Ishikawa (cell line): Measurements from ENCODE around the gene SV2C.

ENCODE experiments used
- CEBPB ChIP-seq: IDR thresholded peaks from 2 replicates; pipeline ENCODE4 v1.6.1; 2012
- CREB1 ChIP-seq: IDR thresholded peaks from 2 replicates; pipeline ENCODE4 v1.6.1; 2012; ENCODE audit warnings: low read depth
- EGR1 ChIP-seq: IDR thresholded peaks from 2 replicates; pipeline ENCODE4 v1.6.1; 2012
- EP300 ChIP-seq: IDR thresholded peaks from 2 replicates; pipeline ENCODE4 v1.6.1; 2012; ENCODE audit warnings: borderline replicate concordance
- FOXM1 ChIP-seq: IDR thresholded peaks from 2 replicates; pipeline ENCODE4 v1.6.1; 2012; ENCODE audit warnings: low read depth, borderline replicate concordance
- MAX ChIP-seq: IDR thresholded peaks from 2 replicates; pipeline ENCODE4 v1.6.1; 2012
- NFIC ChIP-seq: IDR thresholded peaks from 2 replicates; pipeline ENCODE4 v1.6.1; 2012
- RAD21 ChIP-seq: IDR thresholded peaks from 2 replicates; pipeline ENCODE4 v1.6.1; 2012; ENCODE audit warnings: low read depth
- TAF1 ChIP-seq: IDR thresholded peaks from 2 replicates; pipeline ENCODE4 v1.6.1; 2012; ENCODE audit warnings: low read depth, mild to moderate bottlenecking
- TCF12 ChIP-seq: IDR thresholded peaks from 2 replicates; pipeline ENCODE4 v1.6.1; 2012; ENCODE audit warnings: low read depth
- TEAD4 ChIP-seq: IDR thresholded peaks from 2 replicates; pipeline ENCODE4 v1.6.1; 2012
- USF1 ChIP-seq: IDR thresholded peaks from 2 replicates; pipeline ENCODE4 v1.6.1; 2012
- YY1 ChIP-seq: IDR thresholded peaks from 2 replicates; pipeline ENCODE4 v1.6.1; 2012; ENCODE audit warnings: low read depth
- ZBTB7A ChIP-seq: IDR thresholded peaks from 2 replicates; pipeline ENCODE4 v1.6.1; 2012; ENCODE audit warnings: low read depth
- TF ChIP-seq, protein P1 (sequence below): IDR thresholded peaks from 2 replicates; pipeline ENCODE4 v1.6.1; 2012; ENCODE audit warnings: low read depth, mild to moderate bottlenecking

Gene SV2C

GRCh38 chr5:76082772-76083554 is at the start of gene SV2C:
TSS of gene SV2C (plus strand) at chr5:76083383. CDS start at chr5:76131751, 48,368 bp downstream.
- TF ChIP-seq MAX (peak; percentile 63), USF1 (no peak), FOXM1 (no peak), EP300 (no peak), TEAD4 (no peak), NFIC (no peak)

DNA sequence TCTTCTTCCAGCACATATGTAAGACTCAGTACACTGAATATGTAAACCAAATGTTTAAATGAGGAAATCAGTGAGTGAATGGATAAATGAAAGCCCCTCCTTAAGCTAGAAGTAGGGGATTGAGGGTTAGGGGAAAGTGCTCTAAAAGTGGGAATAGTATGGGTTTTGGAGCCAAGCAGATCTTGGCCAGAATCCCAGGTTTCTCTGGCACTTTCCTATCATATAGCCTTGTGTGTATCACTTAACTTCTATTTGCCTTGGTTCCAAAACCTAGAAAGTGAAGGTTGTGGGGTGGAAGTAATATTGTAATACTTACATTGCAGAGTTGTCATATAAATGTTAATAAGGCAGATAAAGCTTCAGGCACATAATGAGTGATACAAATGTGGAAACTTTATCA is 45.0 kb upstream of the SV2C start:
- TF ChIP-seq FOXM1 (no peak), CEBPB (no peak), RAD21 (no peak), YY1 (no peak), TAF1 (no peak), TCF12 (no peak), ZBTB7A (no peak), MAX (no peak), EP300 (no peak), NFIC (no peak), USF1 (no peak), TEAD4 (no peak), CREB1 (no peak), EGR1 (no peak)
- TF ChIP-seq, protein P1, sequence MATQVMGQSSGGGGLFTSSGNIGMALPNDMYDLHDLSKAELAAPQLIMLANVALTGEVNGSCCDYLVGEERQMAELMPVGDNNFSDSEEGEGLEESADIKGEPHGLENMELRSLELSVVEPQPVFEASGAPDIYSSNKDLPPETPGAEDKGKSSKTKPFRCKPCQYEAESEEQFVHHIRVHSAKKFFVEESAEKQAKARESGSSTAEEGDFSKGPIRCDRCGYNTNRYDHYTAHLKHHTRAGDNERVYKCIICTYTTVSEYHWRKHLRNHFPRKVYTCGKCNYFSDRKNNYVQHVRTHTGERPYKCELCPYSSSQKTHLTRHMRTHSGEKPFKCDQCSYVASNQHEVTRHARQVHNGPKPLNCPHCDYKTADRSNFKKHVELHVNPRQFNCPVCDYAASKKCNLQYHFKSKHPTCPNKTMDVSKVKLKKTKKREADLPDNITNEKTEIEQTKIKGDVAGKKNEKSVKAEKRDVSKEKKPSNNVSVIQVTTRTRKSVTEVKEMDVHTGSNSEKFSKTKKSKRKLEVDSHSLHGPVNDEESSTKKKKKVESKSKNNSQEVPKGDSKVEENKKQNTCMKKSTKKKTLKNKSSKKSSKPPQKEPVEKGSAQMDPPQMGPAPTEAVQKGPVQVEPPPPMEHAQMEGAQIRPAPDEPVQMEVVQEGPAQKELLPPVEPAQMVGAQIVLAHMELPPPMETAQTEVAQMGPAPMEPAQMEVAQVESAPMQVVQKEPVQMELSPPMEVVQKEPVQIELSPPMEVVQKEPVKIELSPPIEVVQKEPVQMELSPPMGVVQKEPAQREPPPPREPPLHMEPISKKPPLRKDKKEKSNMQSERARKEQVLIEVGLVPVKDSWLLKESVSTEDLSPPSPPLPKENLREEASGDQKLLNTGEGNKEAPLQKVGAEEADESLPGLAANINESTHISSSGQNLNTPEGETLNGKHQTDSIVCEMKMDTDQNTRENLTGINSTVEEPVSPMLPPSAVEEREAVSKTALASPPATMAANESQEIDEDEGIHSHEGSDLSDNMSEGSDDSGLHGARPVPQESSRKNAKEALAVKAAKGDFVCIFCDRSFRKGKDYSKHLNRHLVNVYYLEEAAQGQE = no peak

GRCh38 chr5:76040806-76041205 is 42.4 kb upstream of the SV2C start:
- no peak for TF ChIP-seq MAX

DNA sequence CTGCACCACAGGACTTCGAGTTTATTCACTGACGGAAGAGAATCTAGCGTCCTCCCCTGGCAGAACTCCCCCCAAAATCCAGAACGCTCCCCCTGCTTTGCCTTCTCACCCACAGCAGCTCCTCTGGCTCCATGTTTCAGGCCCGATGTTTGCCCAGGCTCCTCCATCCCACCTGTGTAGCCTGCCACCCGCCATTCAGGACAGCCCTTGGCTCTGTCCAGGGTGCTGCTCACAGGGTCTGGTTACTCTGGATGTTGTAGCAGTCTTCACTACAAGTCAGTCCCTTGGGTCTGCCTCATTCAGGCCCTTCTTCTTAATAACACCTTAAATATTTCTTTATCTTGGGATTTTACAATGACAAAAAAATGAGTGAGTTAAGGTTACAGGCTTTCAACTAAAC is 41.3 kb upstream of the SV2C start:
- TF ChIP-seq YY1 (0 out of 2 replicates have a peak, but pooled peaks have one; percentile 54), RAD21 (no peak; the same call in 1 of the 2 replicates), TCF12 (no peak), CREB1 (no peak), CEBPB (no peak), TEAD4 (no peak), USF1 (no peak)
- TF ChIP-seq, protein P1 = peak; percentile 91

DNA sequence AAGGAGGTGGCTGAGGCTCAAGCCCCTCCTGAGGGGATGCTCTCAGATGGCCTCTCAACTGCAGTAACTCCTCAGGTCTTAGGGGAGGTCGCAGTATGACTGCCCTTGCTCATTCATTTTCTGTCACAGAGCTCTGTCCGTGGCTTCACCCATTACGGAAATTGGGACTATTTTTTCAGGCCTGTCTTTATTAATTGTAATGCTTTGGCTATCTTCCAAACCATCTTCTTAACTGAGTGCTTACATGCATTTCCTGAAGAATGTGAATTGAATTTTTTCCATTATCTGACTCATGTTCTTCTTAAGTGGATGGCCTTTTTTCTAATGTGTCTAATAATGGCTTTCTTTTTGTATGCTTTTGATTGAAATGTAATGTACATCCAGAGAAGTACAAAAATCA is 36.4 kb upstream of the SV2C start:
- TF ChIP-seq YY1 (no peak), USF1 (no peak), TCF12 (no peak), TEAD4 (no peak), FOXM1 (no peak), ZBTB7A (no peak), RAD21 (no peak), MAX (no peak), NFIC (no peak), CEBPB (no peak), TAF1 (no peak), EGR1 (no peak), CREB1 (no peak), EP300 (no peak)
- TF ChIP-seq, protein P1 = no peak
